Posterior cingulate gyrus (tissue), 11 donors: ENCODE results near the gene JAZF1.

Experiments
- DNase-seq, 10 donors: peaks; one replicate each; pipeline versions ENCODE4 v3.0.0 to v3.0.0-alpha.2; 2020 to 2021; ENCODE audit warnings: mixed read lengths in 3 of 10
- intact Hi-C: fragments of 100-400 bp; cut with DNase I; formaldehyde crosslinking; loops from one replicate; pipeline ENCODE4 v1.15.1; 2023

JAZF1 gene

GRCh38 chr7:28168393-28169158, 12.0 kb downstream of the JAZF1 start:
- intact Hi-C loops = no loop called here
- DNase-seq = no peak

GRCh38 chr7:28166982-28167715, 13.4 kb downstream of the JAZF1 start:
- intact Hi-C loops = no loop called here
- DNase-seq = no peak

- intact Hi-C loops = no loop called here
Measured at GRCh38 chr7:28165961-28166955, 14.3 kb downstream of the JAZF1 start.

GRCh38 chr7:28165261-28165660, 15.3 kb downstream of the JAZF1 start:
- no peak for DNase-seq
- intact Hi-C loops = no loop called here

More at GRCh38 chr7:28165961-28166955, 14.3 kb downstream of the JAZF1 start:
- no peak for DNase-seq

GRCh38 chr7:28163949-28164348, 16.6 kb downstream of the JAZF1 start:
- no peak for DNase-seq
- intact Hi-C loops = no loop called here

- DNase-seq = no peak
- intact Hi-C loops = no loop called here
Measured at GRCh38 chr7:28161331-28161730, 19.3 kb downstream of the JAZF1 start.

GRCh38 chr7:28160551-28160991, 20.0 kb downstream of the JAZF1 start:
- intact Hi-C loops = no loop called here
- no peak for DNase-seq

GRCh38 chr7:28157831-28158416, 22.7 kb downstream of the JAZF1 start:
- no peak for DNase-seq
- intact Hi-C loops = no loop called here

- intact Hi-C loops = no loop called here
- no peak for DNase-seq
Measured at GRCh38 chr7:28157076-28157745, 23.4 kb downstream of the JAZF1 start.

- DNase-seq = no peak
- intact Hi-C loops = no loop called here
Measured at GRCh38 chr7:28156401-28156800, 24.2 kb downstream of the JAZF1 start.

GRCh38 chr7:28155964-28156363, 24.6 kb downstream of the JAZF1 start:
- intact Hi-C loops = no loop called here
- DNase-seq = no peak

GRCh38 chr7:28155019-28155660, 25.5 kb downstream of the JAZF1 start:
- DNase-seq = no peak
- intact Hi-C loops = no loop called here

- intact Hi-C loops = no loop called here
- no peak for DNase-seq
Measured at GRCh38 chr7:28152594-28152993, 28.0 kb downstream of the JAZF1 start.

GRCh38 chr7:28151965-28152364, 28.6 kb downstream of the JAZF1 start:
- no peak for DNase-seq
- intact Hi-C loops = no loop called here

GRCh38 chr7:28149291-28150101, 31.1 kb downstream of the JAZF1 start:
- intact Hi-C loops = no loop called here
- DNase-seq = no peak

- no peak for DNase-seq
- intact Hi-C loops = no loop called here
Measured at GRCh38 chr7:28145931-28146330, 34.7 kb downstream of the JAZF1 start.

GRCh38 chr7:28145090-28145626, 35.4 kb downstream of the JAZF1 start:
- intact Hi-C loops = no loop called here
- DNase-seq = no peak

GRCh38 chr7:28144266-28144665, 36.3 kb downstream of the JAZF1 start:
- DNase-seq = peak in 8 of 10 donors; percentile 34 to 94 (median 54)
- intact Hi-C loops = loop anchor here (5.0 kb wide), 2 partner anchors 33 to 128 kb away; no protein-coding TSS in a partner anchor
